ENCODE data around the gene GABARAP.

Gene GABARAP

GRCh38 chr17:7260151-7260550 is 17.9 kb upstream of the GABARAP start:
- TF ChIP-seq, protein P1, sequence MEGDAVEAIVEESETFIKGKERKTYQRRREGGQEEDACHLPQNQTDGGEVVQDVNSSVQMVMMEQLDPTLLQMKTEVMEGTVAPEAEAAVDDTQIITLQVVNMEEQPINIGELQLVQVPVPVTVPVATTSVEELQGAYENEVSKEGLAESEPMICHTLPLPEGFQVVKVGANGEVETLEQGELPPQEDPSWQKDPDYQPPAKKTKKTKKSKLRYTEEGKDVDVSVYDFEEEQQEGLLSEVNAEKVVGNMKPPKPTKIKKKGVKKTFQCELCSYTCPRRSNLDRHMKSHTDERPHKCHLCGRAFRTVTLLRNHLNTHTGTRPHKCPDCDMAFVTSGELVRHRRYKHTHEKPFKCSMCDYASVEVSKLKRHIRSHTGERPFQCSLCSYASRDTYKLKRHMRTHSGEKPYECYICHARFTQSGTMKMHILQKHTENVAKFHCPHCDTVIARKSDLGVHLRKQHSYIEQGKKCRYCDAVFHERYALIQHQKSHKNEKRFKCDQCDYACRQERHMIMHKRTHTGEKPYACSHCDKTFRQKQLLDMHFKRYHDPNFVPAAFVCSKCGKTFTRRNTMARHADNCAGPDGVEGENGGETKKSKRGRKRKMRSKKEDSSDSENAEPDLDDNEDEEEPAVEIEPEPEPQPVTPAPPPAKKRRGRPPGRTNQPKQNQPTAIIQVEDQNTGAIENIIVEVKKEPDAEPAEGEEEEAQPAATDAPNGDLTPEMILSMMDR (IDR thresholded peaks at IDR 0.05; ENCODE audit: low read depth, low read length) = no peak
- no peak for DNase-seq (ENCODE audit: low read depth in 2 of 2)
- H3K4me3 ChIP-seq (replicated peaks in 1 of 2; ENCODE audit: low read depth in 2 of 2, low read length in 2 of 2) = no peak overlapping the region

DNA sequence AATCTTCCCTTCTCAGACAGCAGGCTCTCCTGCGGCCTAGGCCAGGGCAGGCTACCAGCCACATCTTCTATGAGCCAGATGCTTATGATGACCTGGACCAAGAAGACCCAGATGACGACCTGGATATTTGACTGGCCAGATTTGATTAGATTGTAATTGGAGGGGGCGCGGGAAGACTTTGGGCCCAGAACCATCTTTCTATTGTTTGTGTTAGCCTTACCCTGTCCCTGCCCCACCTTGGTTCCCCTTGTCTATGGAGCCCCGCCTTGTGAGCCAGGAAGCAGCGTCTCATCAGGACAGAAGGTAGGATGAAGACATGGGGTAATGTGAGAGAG is 17.3 kb upstream of the GABARAP start:
- DNase-seq (ENCODE audit: low read depth in 2 of 2) = no peak
- TF ChIP-seq, protein P1 (IDR thresholded peaks at IDR 0.05; ENCODE audit: low read depth, low read length) = no peak
- H3K4me3 ChIP-seq (replicated peaks in 1 of 2; ENCODE audit: low read depth in 2 of 2, low read length in 2 of 2) = no peak overlapping the region

DNA sequence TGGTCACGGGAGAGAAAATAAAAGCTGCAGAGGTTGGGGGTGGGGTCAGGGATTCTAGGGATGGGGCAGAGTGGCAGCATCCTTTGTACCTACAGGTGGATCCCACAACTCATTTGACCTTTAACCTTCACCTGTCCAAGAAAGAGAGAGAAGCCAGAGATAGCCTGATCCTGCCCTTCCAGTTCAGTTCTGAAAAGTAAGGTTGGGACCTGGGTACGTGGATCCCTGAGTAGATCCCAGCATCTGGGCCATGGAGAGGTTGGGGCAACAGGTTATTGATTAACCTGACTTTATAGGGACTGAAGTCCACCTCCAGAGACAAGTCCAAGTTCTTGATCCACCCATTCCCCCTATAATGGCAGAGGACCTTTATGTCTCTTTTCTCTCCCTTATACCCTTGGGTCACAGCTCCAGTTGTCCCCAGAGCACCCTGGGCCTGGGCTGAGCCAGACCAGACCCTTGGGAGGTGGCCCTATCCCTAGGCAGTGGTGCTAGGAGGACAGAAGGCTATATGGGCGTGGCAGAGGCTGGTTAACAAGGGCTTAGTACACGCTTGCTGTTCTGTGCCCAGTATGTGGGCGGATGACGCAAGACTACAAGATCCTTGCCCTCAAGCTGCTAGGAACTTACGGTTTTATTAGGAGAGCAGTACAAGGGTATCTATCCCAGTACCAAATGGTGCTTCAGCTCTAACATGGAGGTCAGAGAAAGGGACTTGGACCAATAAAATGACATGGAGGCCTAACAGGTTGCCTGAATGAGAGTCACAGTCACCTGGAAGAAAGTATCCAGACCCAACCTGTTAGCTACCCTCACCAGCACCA is 16.7 kb upstream of the GABARAP start:
- TF ChIP-seq, protein P1 (IDR thresholded peaks at IDR 0.05; ENCODE audit: low read depth, low read length) = no peak
- peak; percentile 41 to 73 for DNase-seq (ENCODE audit: low read depth in 2 of 2)
- H3K4me3 ChIP-seq (replicated peaks in 1 of 2; ENCODE audit: low read depth in 2 of 2, low read length in 2 of 2) = no peak overlapping the region

DNA sequence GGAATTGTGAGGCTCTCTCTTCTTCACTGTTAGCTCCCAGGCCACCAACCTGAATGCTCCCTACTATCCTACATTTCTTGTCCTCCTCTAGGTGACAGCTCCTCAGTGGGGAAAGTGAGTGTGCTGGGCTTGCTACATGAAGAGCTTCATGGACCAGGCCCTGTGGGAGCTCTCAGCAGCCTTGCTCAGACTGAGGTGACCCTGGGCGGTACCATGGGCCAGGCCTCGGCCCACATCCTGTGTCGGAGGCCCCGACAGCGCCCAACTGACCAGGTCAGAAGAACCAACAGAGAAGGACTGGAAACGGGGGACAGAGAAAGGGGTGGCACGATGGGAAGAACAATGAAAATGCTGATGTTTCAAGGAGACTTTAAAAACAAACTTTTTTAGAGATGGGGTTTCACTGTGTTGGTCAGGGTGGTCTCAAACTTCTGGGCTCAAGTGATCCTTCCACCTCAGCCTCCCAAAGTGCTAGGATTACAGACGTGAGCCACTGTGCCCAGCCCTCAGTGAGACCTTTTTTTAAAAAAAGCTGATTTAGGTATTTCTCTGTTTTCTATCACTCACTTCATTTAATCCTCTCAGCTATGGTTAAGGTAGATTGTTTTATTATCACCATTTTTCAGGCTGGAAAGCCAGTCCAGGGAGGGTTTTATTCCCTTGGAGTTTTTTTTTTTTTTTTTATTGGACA is 14.7 kb upstream of the GABARAP start:
- H3K4me3 ChIP-seq (replicated peaks in 1 of 2; ENCODE audit: low read depth in 2 of 2, low read length in 2 of 2) = no peak overlapping the region
- TF ChIP-seq, protein P1 (IDR thresholded peaks at IDR 0.05; ENCODE audit: low read depth, low read length) = no peak
- DNase-seq (ENCODE audit: low read depth in 2 of 2) = no peak

DNA sequence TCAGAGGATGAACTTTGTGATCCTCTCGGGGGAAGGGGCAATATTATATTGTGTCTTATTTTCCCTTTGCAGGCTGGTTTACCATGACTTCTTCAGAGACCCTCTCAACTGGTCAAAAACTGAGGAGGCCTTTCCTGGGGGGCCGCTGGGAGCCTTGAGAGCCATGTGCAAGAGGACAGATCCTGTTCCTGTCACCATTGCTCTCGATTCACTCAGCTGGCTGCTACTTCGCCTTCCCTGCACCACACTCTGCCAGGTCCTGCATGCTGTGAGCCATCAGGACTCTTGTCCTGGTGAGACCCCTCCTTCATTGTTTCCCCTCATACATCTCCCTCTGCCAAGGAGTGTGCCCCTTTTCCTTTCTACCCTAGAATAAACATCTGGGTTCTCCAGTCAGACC is 12.3 kb upstream of the GABARAP start:
- DNase-seq (ENCODE audit: low read depth in 2 of 2) = no peak
- TF ChIP-seq, protein P1 (IDR thresholded peaks at IDR 0.05; ENCODE audit: low read depth, low read length) = no peak
- no peak overlapping the region for H3K4me3 ChIP-seq (replicated peaks in 1 of 2; ENCODE audit: low read depth in 2 of 2, low read length in 2 of 2)

DNA sequence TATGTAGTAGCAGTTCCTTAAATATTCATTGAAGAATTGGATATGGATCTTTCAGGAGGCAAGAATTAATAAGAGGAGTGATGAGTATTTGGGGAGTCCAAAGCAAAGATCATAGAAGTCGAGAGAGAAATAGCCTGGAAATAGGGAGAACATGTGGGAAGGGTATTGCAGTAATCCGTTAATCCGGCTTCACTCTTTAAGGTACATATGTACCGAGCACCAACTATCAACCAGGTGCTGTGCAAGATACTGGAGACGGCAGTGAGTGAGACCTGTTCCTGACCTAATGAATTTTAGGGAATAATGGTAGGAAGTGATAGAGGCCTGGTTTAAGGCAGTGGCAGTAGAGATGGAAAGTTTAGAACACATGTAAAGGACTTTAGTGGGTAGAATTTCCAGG is 10.8 kb upstream of the GABARAP start:
- DNase-seq (ENCODE audit: low read depth in 2 of 2) = no peak
- H3K4me3 ChIP-seq (replicated peaks in 1 of 2; ENCODE audit: low read depth in 2 of 2, low read length in 2 of 2) = peak overlapping the region; percentile 73 to 89
- TF ChIP-seq, protein P1 (IDR thresholded peaks at IDR 0.05; ENCODE audit: low read depth, low read length) = no peak
